Activated T-cell treated with anti-CD3 and anti-CD28 coated beads for 24 hours (primary cell): ENCODE results near the gene SNRNP70.
A peak's percentile ranks its signal among the peaks of the same experiment; 100 is the strongest.
"Not testable (repeated sequence)": the region's sequence is repeated elsewhere in the genome, so short reads cannot be mapped to it uniquely, and the experiment has no call there.

Source experiments
- DNase-seq: peaks from one replicate; pipeline ENCODE4 v3.0.0-alpha.2; 2020; ENCODE audit warnings: low read depth

The SNRNP70 gene

GRCh38 chr19:49064768-49065611 is 20.3 kb upstream of the SNRNP70 start, which contains the start of gene NTF4:
Gene NTF4 (minus strand): TSS chr19:49064818. CDS start chr19:49061997, 2,821 bp downstream.
- no peak for DNase-seq

- no peak for DNase-seq
Observed at GRCh38 chr19:49065905-49066512, 19.2 kb upstream of the SNRNP70 start.

- DNase-seq, result no peak
Observed at GRCh38 chr19:49067554-49067953, 17.7 kb upstream of the SNRNP70 start.

GRCh38 chr19:49069026-49069425 is 16.2 kb upstream of the SNRNP70 start:
- DNase-seq, result no peak

- DNase-seq, result no peak
Observed at GRCh38 chr19:49070416-49070815, 14.8 kb upstream of the SNRNP70 start.

GRCh38 chr19:49071860-49072547 is 13.2 kb upstream of the SNRNP70 start:
- no peak for DNase-seq

GRCh38 chr19:49073514-49074378 is 11.5 kb upstream of the SNRNP70 start:
- no peak for DNase-seq

GRCh38 chr19:49074869-49075268 is 10.4 kb upstream of the SNRNP70 start:
- DNase-seq, result not testable (repeated sequence)

- DNase-seq, result no peak
Observed at GRCh38 chr19:49080392-49080791, 4.9 kb upstream of the SNRNP70 start.

GRCh38 chr19:49081273-49081672 is 4.0 kb upstream of the SNRNP70 start:
- no peak for DNase-seq

GRCh38 chr19:49084206-49085019 is 838 bp upstream of the SNRNP70 start:
- DNase-seq, result no peak

GRCh38 chr19:49085868-49086232 is 599 bp downstream of the SNRNP70 start:
- DNase-seq, result no peak

GRCh38 chr19:49086296-49086695 is 1.0 kb downstream of the SNRNP70 start:
- no peak for DNase-seq

- no peak for DNase-seq
Observed at GRCh38 chr19:49091391-49092038, 6.3 kb downstream of the SNRNP70 start.

GRCh38 chr19:49092686-49093085 is 7.4 kb downstream of the SNRNP70 start:
- no peak for DNase-seq

GRCh38 chr19:49094505-49095482 is 9.5 kb downstream of the SNRNP70 start:
- DNase-seq, result no peak

GRCh38 chr19:49097453-49098288 is 12.4 kb downstream of the SNRNP70 start:
- peak; percentile 58 for DNase-seq

GRCh38 chr19:49098795-49099194 is 13.5 kb downstream of the SNRNP70 start:
- no peak for DNase-seq
